AG09309 (cell line): ENCODE results near the gene PSMD13.
A peak's percentile ranks its signal among the peaks of the same experiment; 100 is the strongest.

Source experiments
- DNase-seq: peaks from one replicate; pipeline ENCODE4 v3.0.0-alpha.2; 2010; ENCODE audit warnings: low read depth
- H3K4me3 ChIP-seq: 2 replicates; pipeline ENCODE4 v1.5.1; 2011; ENCODE audit warnings: mild to moderate bottlenecking, low read depth, low read length, moderate library complexity; ENCODE audit not compliant: control insufficient read depth
- CTCF ChIP-seq: IDR thresholded peaks from 2 replicates; pipeline ENCODE4 v1.5.1; 2011; ENCODE audit warnings: mild to moderate bottlenecking, low read depth, low read length, inconsistent platforms; ENCODE audit not compliant: insufficient read depth, control insufficient read depth; ENCODE audit errors: missing control alignments

The PSMD13 gene

GRCh38 chr11:240315-240714 is 3.5 kb downstream of the PSMD13 start:
- TF ChIP-seq CTCF, result no peak
- no peak for DNase-seq
- no peak overlapping the region for H3K4me3 ChIP-seq

- DNase-seq, result no peak
- H3K4me3 ChIP-seq, result no peak overlapping the region
- no peak for TF ChIP-seq CTCF
Observed at GRCh38 chr11:241634-242033, 4.9 kb downstream of the PSMD13 start.

- DNase-seq, result no peak
- TF ChIP-seq CTCF, result no peak
- no peak overlapping the region for H3K4me3 ChIP-seq
Observed at GRCh38 chr11:244376-244775, 7.6 kb downstream of the PSMD13 start.

- no peak for DNase-seq
- no peak overlapping the region for H3K4me3 ChIP-seq
- no peak for TF ChIP-seq CTCF
Observed at GRCh38 chr11:249062-249461, 12.3 kb downstream of the PSMD13 start.

GRCh38 chr11:250274-250673 is 13.5 kb downstream of the PSMD13 start:
- no peak overlapping the region for H3K4me3 ChIP-seq
- DNase-seq, result no peak
- no peak for TF ChIP-seq CTCF

GRCh38 chr11:250740-251299 is 14.0 kb downstream of the PSMD13 start:
- DNase-seq, result no peak

More at GRCh38 chr11:250740-251299, 14.0 kb downstream of the PSMD13 start:
- TF ChIP-seq CTCF, result peak; percentile 71
- no peak overlapping the region for H3K4me3 ChIP-seq
